Stimulated activated CD4-positive, alpha-beta T cell treated with anti-CD3 and anti-CD28 coated beads, TNF-alpha, amount 100 ng/mL, for 1 hour (primary cell): Measurements from ENCODE around the gene SMAD3.

ENCODE experiments used
- DNase-seq, 3 donors: peaks; one replicate each; pipeline ENCODE4 v3.0.0-alpha.2; 2020; ENCODE audit warnings: low read depth in 3 of 3, low spot score in 1 of 3

SMAD3 gene

GRCh38 chr15:67158367-67158766 is 93.0 kb downstream of the SMAD3 start:
- DNase-seq = no peak

GRCh38 chr15:67161412-67161811 is 96.0 kb downstream of the SMAD3 start:
- DNase-seq = no peak

DNA sequence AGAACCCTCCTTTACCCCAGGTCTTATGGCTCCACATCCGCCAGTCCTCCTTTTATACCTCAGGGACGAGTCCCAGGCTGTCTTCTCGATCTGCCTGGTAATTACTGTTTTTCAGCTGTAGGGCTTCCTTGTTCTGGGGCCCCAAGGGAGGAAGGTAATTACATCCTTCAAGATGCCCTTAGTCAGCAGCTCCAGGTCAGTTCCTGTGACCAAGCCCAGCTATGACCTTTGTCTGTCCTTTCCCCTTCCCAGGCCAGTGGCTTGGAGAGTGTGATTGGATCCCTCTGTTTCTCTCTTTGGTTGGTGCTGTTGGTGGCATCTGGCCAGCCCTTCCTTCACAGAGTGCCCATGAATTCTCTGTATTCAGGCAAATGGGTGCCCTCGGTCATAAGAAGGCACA is 96.5 kb downstream of the SMAD3 start:
- DNase-seq = no peak

GRCh38 chr15:67163180-67163579 is 97.8 kb downstream of the SMAD3 start:
- no peak for DNase-seq

- DNase-seq = no peak
Measured at GRCh38 chr15:67164401-67164791, 99.0 kb downstream of the SMAD3 start.

DNA sequence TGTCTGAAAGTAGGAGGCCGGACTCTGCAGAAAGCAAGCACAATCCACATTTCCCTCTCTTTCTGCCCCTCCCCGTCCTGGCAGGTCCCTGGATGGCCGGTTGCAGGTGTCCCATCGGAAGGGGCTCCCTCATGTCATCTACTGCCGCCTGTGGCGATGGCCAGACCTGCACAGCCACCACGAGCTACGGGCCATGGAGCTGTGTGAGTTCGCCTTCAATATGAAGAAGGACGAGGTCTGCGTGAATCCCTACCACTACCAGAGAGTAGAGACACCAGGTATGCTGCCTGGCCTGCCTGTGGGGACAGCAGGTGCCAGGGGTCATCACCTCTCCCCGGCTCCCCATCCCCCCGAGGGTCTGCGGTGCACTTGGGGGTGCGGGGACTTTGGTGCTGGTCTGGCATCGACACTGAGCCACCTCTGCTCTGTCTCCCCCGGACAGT is 99.4 kb downstream of the SMAD3 start:
- no peak for DNase-seq

- DNase-seq = no peak
Measured at GRCh38 chr15:67165254-67166253, 100.2 kb downstream of the SMAD3 start.

- no peak for DNase-seq
Measured at GRCh38 chr15:67166280-67167009, 101.0 kb downstream of the SMAD3 start.

GRCh38 chr15:67167091-67167490 is 101.7 kb downstream of the SMAD3 start:
- no peak for DNase-seq

DNA sequence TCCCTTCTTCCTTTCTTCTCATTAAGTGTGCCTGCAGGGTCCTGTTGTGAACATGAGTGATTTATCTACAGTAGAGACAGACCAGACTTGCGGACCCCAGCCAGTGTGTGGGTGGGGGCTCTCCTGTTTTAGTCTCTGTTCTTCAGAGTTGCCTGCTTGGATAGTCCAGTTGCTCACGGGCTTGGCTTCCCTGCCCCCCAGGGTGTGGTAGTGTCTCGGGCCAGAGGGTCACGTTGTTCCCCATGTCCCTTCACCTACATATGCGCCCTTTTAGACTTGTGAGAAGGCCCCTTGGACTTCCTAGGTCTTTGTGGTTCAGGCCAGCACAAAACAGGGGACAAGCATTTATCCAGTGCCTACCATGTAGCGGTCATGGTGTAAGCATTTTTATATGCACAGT is 103.3 kb downstream of the SMAD3 start:
- DNase-seq = no peak

GRCh38 chr15:67170143-67170925 is 104.9 kb downstream of the SMAD3 start:
- DNase-seq = no peak

DNA sequence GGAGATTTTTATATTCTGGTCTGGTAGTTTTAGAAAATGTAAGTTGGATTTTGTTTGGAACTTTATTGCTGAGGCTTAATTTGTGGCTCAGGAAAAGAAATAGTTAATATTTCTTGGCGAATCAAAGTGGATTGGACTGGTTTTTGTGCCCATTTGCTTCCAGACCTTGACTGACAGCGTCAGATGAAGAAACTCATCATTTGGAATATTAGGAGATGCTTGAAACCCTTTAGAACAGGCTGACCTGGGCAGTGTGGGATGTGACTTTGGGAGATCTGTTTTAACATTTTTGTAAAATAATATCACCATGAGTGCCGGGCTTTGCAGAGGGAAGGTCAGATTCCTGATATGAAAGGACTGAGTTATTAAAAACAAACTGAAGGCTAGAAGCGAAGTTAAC is 106.1 kb downstream of the SMAD3 start:
- no peak for DNase-seq

DNA sequence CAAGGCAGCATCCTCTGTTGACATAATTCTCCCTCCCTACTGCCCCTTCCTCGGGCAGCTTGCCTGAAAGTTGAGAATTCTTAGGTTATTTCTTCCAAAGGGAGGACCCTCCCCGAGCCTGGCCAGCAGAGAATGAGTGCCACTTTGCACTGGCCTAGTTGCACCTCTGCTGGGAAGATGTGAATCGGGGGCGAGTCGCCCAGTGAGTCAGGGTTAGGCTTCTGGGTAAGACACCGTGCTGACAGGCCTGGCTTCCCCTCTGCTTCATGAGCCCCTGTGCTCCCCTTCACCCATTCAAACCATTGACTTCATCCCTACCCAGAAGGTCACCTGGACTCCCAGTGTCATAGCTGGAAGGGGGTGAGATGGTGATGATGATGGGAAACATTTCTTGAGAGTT is 106.8 kb downstream of the SMAD3 start:
- no peak for DNase-seq

DNA sequence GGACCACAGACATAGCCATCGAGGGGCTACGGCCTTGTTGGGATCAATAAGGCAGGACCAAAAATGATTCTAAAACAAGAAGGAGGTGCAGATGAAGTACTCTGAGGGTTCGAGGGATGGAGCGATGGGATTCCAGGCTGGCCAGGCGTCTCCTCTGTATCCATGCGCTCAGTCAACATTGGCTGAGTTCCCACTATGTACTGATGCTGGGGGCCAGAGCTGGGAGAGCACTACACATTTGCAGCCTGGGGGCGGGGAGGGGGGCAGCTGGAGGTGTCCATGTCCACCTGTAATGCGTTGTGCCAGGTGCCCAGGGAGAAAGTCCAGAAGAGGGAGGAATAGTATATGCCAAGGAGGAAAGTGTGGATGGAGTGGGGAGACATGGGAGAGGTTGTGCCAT is 107.6 kb downstream of the SMAD3 start:
- DNase-seq = no peak

GRCh38 chr15:67173786-67174185 is 108.4 kb downstream of the SMAD3 start:
- DNase-seq = no peak

- DNase-seq = no peak
Measured at GRCh38 chr15:67174446-67174845, 109.0 kb downstream of the SMAD3 start.

- DNase-seq = no peak
Measured at GRCh38 chr15:67174864-67175573, 109.6 kb downstream of the SMAD3 start.

GRCh38 chr15:67175643-67176071 is 110.3 kb downstream of the SMAD3 start:
- no peak for DNase-seq

- DNase-seq = no peak
Measured at GRCh38 chr15:67176195-67176971, 111.0 kb downstream of the SMAD3 start.

DNA sequence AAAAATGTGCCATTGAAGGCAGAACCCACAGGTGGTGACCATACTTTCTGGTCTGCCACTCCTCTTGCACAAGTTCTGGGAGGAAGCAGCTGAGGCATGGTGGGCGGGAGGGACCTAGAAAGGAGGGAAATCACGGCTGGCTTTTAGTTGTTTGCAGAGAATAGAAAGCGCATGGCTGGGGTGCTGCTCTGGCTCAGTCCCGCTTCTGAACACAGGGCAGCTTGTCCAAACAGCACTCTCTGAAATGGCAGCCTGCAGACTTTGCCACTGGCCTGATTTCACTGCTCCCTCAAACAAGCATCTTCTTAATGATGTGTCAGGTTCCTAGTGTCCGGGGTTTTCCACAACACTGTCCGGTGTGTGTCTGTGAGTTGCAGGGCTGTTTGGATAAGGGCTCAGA is 112.3 kb downstream of the SMAD3 start:
- no peak for DNase-seq
